ENCODE measurements around the gene MADCAM1.

DNA sequence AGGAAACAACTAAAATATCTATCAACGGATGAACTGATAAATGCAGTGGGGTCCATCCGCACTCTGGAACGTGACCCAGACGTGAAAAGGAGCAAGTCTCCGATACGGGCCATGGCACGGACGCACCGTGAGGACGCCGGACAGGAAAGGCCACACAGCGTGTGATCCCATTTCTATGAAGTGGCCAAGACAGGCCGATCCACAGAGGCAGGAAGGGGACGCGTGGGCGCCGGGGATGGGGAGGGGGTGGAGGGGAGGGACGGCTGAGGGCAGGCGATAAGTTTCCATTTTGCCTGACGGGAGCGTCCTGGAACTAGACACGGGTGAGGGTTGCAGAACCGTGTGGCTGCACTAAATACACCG lies 49.2 kb upstream of the MADCAM1 start:
- no peak for TF ChIP-seq CTCF (IDR thresholded peaks at IDR 0.05; ENCODE audit: low read length)
- no peak for TF ChIP-seq EZH2 (IDR thresholded peaks at IDR 0.05; ENCODE audit: borderline replicate concordance, low read length)
